H54 (cell line): ENCODE data around the gene MVK.
"Not testable (repeated sequence)": the region's sequence is repeated elsewhere in the genome, so short reads cannot be mapped to it uniquely, and the experiment has no call there.

Experiments
- DNase-seq: peaks from one replicate; pipeline ENCODE4 v3.0.0; 2011; ENCODE audit warnings: low spot score, mixed read lengths; ENCODE audit not compliant: insufficient read length
- FAIRE-seq: peaks from 3 replicates; lab custom pipeline; 2011; peaks lifted over from hg19 to GRCh38; lab: Jason Lieb, UNC
- POLR2A ChIP-seq: IDR thresholded peaks from 2 replicates; pipeline ENCODE4 v1.6.1; 2011; ENCODE audit warnings: low read depth, mild to moderate bottlenecking, low read length

The MVK gene

GRCh38 chr12:109596418-109597244 lies 23.0 kb downstream of the MVK start:
- TF ChIP-seq POLR2A = no peak
- DNase-seq = no peak
- FAIRE-seq = no peak

- FAIRE-seq = no peak
- no peak for DNase-seq
These were observed 23.8 kb downstream of the MVK start for GRCh38 chr12:109597414-109597794.

GRCh38 chr12:109597795-109598427 lies 24.3 kb downstream of the MVK start:
- no peak for FAIRE-seq
- TF ChIP-seq POLR2A = no peak
- DNase-seq = peak; percentile 97

More at GRCh38 chr12:109597414-109597794, 23.8 kb downstream of the MVK start:
- no peak for TF ChIP-seq POLR2A

GRCh38 chr12:109598428-109598854 lies 24.8 kb downstream of the MVK start:
- DNase-seq = no peak
- TF ChIP-seq POLR2A = no peak
- no peak for FAIRE-seq

- FAIRE-seq (no peak), DNase-seq (no peak)
- no peak for TF ChIP-seq POLR2A
These were observed 25.5 kb downstream of the MVK start for GRCh38 chr12:109599087-109599486.

- no peak for DNase-seq
- TF ChIP-seq POLR2A = no peak
- FAIRE-seq = no peak
These were observed 26.9 kb downstream of the MVK start for GRCh38 chr12:109600481-109600880.

- DNase-seq (no peak), FAIRE-seq (no peak)
- TF ChIP-seq POLR2A = no peak
These were observed 27.4 kb downstream of the MVK start for GRCh38 chr12:109600995-109601394.

GRCh38 chr12:109601557-109601956 lies 28.0 kb downstream of the MVK start:
- FAIRE-seq (no peak), DNase-seq (no peak)
- no peak for TF ChIP-seq POLR2A

- not testable (repeated sequence) for FAIRE-seq, DNase-seq
These were observed 28.5 kb downstream of the MVK start for GRCh38 chr12:109602132-109602531.

- no peak for TF ChIP-seq POLR2A
- DNase-seq = no peak
- no peak for FAIRE-seq
These were observed 30.6 kb downstream of the MVK start for GRCh38 chr12:109604132-109604585.

- no peak for TF ChIP-seq POLR2A
- FAIRE-seq (no peak), DNase-seq (no peak)
These were observed 31.4 kb downstream of the MVK start for GRCh38 chr12:109605016-109605415.

GRCh38 chr12:109605599-109606228 lies 32.1 kb downstream of the MVK start:
- no peak for TF ChIP-seq POLR2A
- FAIRE-seq (no peak), DNase-seq (no peak)

- FAIRE-seq (no peak), DNase-seq (no peak)
- no peak for TF ChIP-seq POLR2A
These were observed 32.9 kb downstream of the MVK start for GRCh38 chr12:109606320-109607028.

- no peak for FAIRE-seq
- no peak for TF ChIP-seq POLR2A
These were observed 34.0 kb downstream of the MVK start for GRCh38 chr12:109607618-109608017.

More at GRCh38 chr12:109607618-109608017, 34.0 kb downstream of the MVK start:
- DNase-seq = no peak
